ENCODE measurements around the gene PHLDA1.

PHLDA1 gene

GRCh38 chr12:76031414-76032042 is at the start of gene PHLDA1:
TSS of gene PHLDA1 (minus strand) at chr12:76031776.
- peak; percentile 95 for DNase-seq

GRCh38 chr12:76080729-76081415 is 49.3 kb upstream of the PHLDA1 start:
- DNase-seq = no peak

DNA sequence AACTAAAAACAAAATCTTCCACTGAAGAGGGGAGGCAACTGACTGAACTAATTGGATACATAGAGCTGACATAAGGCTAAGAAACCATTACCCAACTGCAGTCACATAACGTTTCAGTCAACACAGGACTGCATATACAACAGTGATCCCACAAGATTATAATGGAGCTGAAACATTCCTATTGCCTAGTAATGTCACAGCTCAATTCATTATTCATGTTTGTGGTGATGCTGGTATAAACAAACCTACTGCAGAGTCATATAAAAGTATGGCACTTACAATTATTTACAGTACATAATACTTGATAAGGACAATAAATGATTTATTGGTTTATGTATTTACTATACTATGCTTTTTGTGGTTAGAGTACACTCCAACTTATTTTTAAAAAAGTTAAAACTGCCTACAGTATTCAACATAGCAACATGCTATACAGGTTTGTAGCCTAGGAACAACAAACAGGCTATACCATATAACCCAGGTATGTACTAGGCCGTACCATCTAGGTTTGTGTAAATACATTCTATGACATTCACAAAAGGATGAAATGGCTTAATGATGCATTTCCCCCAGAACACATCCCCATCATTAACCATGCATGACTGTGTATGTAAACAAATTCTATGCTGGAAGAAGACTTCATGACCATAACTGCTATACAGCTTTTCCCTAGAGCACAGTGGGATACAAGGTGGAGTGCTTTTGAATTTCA is 48.6 kb upstream of the PHLDA1 start:
- DNase-seq = no peak

- no peak for DNase-seq
Measured at GRCh38 chr12:76078748-76079147, 47.2 kb upstream of the PHLDA1 start.

DNA sequence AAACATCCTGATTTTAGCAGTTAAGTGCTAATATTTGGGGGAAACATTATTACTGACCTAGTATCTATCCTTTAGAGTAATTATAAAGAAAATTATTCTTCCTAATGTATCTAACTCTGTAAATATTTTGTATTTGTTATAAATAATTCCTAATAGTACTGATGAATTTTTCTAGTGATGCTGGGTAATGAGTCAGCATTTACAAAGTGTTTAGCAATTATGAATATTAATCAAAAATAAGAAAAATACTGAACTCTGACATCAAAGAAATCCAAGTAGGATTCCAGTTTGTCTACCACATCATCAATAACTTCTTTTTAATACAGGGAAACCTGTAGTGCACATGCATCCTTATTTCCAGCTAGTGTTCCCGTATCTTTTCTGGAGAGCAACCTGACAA is 43.9 kb upstream of the PHLDA1 start:
- no peak for DNase-seq

DNA sequence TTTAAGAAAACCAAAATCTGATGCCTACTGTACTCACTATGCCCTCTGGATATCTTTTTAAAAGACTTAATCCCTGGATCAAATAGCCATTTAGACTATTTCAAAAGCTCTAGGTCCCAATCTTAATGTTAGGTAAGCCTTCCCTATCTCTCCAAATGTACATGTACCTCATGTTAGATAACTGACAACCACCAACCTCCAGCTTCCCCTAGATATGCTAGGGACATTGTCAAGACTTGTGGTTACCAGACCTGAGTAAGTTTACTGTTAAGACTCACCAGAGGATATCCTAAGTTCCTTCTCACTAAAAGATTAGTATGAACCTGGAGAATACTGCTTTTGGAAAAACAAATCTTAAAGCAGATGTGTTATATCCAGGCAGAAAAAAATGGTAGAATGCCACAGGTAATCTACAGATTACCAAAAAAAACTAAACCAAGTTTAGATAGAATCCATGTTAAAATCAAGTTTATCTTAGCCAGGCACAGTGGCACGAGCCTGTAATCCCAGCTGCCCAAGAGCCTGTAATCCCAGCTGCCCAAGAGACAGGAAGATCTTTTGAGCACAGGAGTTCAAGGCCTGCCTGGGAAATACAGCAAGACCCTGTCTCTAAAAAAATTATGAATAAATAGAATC is 43.2 kb upstream of the PHLDA1 start:
- DNase-seq = no peak

- DNase-seq = no peak
Measured at GRCh38 chr12:76073561-76073960, 42.0 kb upstream of the PHLDA1 start.

DNA sequence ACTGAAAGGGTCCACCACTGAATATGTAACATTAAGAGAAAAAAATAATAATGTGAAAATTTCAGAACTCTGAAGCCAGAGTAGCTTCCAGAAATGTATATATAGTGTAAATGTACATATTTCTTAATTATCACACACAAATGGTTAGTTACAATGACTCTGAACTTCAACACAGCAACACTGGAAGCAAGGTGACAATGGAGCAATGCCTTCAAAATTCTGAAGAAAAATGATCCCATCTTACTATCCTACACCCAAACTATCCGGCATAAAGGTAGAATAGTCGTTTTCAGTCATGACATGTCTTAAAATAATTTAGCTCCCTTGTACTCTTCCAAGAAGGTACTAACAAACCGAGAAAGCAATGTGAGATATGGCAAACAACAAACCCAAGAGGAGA is 41.0 kb upstream of the PHLDA1 start:
- DNase-seq = no peak

DNA sequence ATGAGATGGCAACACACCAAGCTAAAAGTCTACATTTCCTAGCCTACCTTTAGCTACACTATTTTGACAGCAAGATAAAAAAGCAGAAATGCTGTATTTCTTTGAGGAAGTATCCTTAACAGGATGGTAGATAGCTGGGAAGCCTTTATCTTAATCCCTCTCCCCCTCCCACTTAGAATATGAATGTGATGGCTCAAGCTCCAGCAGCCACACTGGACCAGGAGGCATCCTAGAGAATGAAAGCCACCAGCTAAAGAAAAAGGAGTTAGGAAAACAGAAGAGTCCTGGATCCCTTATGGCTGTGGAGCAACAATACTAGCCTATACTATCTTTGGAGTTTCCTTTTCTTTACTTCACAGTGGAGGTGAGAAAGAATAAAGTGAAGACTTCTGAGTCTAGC is 37.8 kb upstream of the PHLDA1 start:
- no peak for DNase-seq

DNA sequence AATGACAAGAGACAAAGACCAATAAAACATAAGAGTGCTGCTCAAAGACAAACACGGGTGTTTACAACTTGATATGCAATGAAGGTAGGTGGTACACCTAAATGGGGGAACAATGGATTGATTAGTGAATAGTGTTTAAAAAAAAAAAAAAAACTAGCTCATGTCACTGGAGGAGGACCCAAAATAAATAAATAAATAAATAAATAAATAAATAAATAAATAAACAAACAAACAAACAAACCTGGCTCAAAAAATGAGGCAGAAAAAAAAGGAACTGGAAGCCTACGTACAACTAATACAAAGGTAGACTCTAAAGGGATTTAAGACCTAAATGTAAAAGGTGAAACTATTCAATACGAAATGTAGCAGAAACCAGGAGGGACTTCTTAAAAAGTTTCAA is 34.3 kb upstream of the PHLDA1 start:
- no peak for DNase-seq

DNA sequence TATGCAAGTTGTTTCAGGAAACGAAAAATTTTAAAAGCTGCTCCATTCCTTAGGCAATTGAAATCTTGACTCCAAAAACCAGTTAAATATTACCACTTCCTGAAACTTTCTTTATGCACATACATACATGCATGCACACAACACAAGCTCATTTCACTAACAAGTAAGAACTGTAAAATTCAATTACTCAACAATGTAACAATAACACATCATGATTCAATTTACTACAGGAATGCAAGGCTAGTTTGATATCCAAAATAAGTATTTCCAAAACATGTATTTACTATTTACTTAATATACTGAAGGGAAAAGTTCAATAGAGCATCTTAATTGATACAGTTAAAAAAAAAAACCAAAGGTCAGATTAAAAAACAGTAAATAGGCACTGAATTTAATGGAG is 33.3 kb upstream of the PHLDA1 start:
- DNase-seq = no peak

GRCh38 chr12:76060111-76060510 is 28.5 kb upstream of the PHLDA1 start:
- DNase-seq = no peak

- no peak for DNase-seq
Measured at GRCh38 chr12:76057326-76057725, 25.8 kb upstream of the PHLDA1 start.

DNA sequence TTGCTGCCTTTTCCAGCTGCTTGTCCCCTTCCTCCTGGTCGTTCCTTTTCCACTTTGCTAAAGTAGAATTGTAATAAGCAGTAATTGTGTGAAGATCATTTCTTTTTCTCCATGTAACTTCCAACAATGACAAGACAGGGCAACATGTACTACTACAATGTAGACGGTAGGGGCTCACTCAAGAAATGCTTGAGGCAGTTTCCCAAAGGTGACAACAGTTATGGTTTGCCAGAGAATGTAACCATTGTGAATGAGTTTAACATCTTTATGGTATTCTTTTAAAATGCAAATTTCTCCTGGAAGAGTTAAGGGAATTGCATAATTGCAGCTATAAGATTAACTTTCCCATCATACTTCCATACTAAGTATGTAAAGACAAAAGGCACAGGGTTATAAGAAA is 23.8 kb upstream of the PHLDA1 start:
- no peak for DNase-seq

DNA sequence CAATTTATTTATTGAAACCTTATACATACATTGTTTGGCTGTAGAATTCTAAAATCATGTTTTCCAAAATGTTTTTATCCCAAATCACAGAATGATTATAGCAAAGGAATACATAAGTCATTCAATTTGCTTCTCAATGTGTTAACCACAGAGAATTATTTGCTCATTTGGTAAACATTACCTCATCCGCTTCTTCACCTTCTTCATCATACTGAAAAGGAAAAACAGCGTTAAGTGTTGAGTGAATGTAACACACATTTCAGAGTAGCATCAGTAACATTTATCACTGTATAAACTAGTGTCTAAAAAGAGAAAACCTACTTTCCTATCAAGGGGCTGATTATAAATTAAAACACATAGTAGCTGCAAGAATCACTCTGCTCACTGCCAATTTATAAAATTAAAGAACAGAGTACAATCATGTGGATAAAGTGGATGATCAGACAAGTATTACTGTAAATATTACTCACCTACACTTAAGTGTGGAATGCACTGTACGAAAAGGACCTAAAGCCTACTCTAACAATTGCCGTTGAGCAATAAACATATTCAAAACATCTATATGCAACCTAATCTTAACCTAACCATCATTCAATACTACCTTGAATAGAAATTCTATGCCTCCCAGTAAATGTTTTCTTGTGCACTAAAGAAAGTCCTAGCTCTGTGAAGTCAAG is 18.1 kb upstream of the PHLDA1 start:
- no peak for DNase-seq

GRCh38 chr12:76047742-76048141 is 16.2 kb upstream of the PHLDA1 start:
- DNase-seq = no peak

DNA sequence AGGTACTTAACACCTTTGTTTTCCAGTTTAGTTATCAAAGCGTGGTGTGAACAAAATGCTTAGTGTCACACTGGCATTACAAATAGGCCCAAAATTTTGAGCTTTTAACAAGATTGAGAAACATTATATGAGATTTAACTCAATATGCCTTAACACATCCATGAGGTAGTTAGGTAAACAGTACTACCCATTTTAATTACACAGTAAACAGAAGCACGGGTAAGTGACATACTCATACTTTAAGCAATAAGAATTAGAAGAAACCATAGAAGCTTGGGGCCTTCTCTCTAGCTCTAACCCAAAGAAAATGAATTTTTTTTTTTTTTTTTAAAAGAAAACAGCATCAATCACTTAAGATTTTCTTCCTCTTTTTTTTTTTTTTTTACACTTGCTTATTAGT is 15.5 kb upstream of the PHLDA1 start:
- DNase-seq = no peak

GRCh38 chr12:76043377-76043776 is 11.8 kb upstream of the PHLDA1 start:
- no peak for DNase-seq

GRCh38 chr12:76042147-76042546 is 10.6 kb upstream of the PHLDA1 start:
- DNase-seq = no peak

GRCh38 chr12:76041406-76041805 is 9.8 kb upstream of the PHLDA1 start:
- DNase-seq = no peak

GRCh38 chr12:76040461-76040860 is 8.9 kb upstream of the PHLDA1 start:
- no peak for DNase-seq

GRCh38 chr12:76038176-76038575 is 6.6 kb upstream of the PHLDA1 start:
- DNase-seq = no peak
